ENCODE results near the gene PIP5K1A.

Gene PIP5K1A

DNA sequence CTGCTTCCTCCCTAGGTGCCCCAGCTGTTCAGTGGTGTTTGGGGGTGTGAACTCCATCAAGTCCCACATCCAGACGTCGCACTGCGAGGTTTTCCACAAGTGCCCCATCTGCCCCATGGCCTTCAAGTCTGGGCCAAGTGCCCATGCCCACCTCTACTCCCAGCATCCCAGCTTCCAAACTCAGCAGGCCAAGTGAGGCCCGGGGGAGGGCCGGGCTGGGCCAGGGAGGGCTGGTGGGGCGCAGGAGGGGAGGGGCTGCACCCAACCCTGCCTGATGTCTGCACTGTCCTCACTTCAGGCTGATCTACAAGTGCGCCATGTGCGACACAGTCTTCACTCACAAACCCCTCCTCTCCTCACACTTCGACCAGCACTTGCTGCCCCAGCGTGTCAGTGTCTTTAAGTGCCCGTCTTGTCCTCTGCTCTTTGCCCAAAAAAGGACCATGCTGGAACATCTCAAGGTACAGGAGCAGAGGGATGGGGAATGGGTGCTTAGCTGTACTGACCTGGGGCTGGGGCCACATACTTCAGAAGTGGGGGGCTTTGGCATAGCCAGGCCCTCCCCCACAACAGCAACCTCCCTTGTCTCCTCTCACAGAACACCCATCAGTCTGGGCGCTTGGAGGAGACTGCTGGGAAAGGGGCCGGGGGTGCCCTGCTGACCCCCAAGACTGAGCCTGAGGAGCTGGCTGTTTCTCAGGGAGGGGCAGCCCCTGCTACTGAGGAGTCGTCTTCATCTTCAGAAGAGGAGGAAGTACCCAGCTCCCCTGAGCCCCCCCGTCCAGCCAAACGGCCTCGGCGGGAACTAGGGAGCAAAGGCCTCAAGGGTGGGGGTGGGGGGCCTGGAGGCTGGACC is 91.0 kb downstream of the PIP5K1A start:
- no peak for DNase-seq (ENCODE audit: low read depth)

DNA sequence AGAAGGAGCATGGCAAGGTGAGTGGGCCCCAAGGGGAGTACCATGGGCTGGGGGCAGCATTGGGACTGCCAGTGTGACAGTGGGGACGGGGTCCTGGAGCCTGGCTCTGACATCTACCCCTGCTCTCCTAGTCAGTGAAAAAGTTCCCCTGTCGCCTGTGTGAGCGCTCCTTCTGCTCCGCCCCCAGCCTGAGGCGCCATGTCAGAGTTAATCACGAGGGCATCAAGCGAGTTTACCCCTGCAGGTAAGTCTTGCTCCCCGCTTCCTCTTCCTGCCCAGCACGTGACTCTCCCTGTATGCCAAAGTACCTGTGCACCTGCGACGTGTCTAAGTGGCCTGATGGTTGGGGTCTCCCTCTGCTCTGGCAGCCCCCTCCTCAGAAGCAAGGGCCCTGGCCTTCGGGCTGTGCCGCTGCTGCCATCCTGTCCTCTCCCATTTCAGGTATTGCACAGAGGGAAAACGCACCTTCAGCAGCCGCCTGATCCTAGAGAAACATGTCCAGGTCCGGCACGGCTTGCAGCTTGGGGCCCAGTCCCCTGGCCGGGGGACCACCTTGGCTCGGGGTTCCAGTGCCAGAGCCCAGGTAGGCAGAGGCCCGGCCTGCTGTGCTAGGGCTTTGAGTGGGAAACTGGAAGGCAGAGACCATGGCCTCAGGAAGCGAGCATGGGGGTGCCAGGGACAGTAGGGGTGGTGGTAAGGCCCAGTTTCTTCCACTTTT is 91.8 kb downstream of the PIP5K1A start:
- no peak for DNase-seq (ENCODE audit: low read depth)

DNA sequence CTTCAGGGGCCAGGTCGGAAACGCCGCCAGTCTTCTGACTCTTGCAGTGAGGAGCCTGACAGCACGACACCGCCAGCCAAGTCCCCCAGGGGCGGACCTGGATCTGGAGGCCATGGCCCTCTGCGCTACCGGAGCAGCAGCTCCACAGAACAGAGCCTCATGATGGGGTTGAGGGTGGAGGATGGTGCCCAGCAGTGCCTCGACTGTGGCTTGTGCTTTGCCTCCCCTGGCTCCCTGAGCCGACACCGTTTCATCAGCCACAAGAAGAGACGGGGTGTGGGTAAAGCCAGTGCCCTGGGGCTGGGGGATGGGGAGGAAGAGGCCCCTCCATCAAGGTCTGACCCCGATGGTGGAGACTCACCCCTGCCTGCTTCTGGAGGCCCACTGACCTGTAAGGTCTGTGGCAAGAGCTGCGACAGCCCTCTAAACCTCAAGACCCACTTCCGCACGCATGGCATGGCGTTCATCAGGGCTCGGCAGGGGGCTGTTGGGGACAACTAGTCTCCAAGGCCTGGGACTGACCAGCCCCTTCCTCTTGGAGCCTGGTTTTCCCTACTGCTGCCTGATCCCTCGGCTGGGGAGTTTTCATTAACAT is 92.5 kb downstream of the PIP5K1A start:
- DNase-seq (ENCODE audit: low read depth) = no peak

DNA sequence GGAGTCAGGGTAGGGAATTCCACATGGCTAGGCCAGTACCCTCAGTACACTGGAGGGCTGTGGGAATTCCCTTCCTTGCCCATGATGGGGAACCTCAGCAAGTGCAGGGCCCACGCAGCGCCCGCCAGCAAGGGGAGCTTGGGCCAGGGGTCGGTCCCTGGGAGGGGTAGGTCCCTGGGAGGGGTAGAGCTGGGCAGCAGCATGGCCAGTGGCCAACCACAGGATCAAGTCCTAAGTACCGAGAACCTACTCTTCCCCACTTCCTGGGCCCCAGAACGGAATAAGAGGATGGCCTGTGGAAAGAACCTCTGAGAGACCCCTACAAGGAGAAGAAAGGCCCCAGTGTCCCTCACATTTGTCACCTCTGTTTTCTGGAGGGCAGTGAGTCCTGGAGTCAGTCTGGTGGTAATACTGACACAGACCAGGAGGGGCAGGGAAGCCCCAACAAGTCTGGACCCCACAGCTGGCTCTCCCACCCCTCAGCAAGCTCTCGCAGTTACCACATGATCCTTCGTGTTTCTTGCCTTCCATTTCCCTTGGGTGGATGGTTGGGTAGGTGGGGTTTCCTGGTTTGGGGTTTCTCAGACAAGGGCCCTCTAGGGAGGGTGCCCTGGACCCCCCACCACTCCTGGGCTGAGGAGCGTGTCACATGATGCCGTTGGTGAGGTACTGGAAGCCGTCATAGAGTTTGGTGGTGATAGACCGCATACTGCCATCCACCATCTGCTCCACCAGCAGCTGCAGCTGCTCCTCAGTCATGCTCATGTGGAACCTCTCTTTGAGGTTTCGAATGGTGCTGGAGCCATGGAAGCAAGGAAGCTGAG is 94.1 kb downstream of the PIP5K1A start:
- DNase-seq (ENCODE audit: low read depth) = no peak

DNA sequence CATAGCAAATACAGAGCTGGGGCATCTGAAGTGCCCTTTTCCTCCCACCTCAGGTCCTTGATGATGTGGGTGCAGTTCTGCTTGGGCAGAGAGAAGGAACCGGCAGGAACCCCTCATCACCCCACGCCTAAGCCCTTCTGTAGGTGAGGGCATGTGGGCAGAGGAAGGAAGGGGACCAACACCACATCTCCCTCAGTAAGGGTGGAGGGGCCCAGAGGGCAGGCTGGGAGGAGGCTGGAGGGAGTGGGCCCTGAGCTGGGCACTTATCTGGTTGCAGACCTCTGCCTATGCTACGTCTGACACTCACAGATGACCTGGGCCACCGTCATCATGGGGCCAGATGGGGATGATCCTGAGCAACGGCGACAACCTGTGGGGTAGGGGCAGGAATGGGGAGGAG is 94.7 kb downstream of the PIP5K1A start:
- DNase-seq (ENCODE audit: low read depth) = no peak

DNA sequence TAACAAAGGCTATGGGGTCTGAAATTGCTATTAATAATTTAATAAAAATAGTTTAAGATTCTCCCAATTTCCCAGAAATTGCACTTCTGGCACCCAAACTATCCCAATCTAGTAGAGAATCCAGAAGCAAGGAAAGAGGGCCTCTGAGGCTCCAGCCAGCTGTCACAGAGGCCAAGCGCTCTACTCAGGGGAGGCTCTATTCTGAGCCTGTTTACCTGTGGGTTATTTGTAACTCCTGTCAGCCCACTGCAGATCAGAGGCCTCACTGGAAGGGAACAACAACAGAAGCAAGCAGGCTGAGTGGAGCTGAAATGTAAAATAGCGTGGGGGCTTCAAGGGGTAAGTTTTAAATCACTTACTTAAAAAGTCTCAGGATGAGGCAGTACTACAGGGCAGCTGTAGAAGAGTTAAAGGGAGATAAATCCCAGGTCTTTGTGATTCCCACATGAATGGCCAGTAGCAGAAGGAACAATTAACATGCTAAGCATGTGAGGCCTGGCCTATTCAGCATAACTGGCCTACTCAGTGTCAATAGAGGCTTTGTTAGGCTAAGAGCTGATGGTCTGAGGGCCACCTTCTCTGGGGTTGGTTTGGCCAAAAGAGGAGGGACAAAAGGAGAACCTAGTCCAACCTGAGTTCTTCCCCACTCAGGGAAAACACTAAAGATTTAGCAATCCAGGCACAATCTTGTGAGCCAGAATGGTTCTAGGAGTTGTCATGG is 96.5 kb downstream of the PIP5K1A start:
- no peak for DNase-seq (ENCODE audit: low read depth)
